ENCODE measurements around the gene AK1. TPM values are rescaled to one million over a fixed set of nuclear protein-coding genes. Genes with fewer than 3 reads are reported as not detected.

AK1 gene
- total and polyA plus RNA-seq, 2 of the 13 experiments (the other 11 are each of a cell fraction or from before 2014, with no cell fraction given), result 19.1 to 32.8 TPM

DNA sequence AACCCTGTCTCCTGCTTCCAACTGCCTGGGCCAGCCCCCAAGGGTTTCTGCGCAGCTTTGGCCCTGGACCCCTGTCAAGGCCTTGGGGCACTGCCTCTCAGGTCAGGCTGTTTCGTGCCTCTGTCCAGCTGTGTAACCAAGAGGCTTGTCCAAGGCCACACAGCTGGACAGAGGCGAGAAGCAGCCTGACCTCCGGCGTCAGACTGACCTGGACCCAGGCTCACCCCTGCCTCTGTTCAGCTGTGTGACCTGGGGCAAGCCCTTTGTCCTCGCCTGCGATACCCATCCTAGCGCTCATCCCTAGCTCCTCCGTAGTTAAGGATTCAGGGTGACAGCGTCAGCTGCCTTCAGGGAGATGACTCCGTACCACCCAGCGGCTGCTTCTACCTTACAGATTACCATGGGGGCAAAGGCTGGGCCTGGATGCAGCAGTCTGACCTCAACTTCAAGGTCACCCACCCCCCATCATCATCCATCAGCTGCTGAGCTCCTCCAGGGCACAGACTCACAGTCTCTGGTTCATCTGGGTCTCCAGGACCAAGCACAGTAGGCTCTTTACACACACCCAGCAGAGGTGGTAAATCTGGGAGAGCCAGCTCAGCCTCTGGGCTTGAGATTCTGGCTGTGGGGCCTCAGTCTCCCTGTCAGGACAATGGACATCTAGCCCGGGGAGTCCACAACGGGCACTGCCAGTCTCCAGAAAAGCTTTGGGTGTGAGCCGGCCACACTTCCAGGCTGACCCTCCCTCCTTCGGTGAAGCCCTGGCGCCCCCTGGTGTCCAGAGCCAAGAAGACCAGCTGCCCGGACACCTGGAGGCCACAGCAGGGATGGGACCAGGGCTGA, 7.9 kb downstream of the AK1 start (continued):
- peak; percentile 29; the same call in 1 of the 2 replicates for TF ChIP-seq ZNF143 (CRISPR knock-in tag; IDR thresholded peaks at IDR 0.05)
- TF ChIP-seq NR2F2 (IDR thresholded peaks at IDR 0.05; ENCODE audit: borderline replicate concordance, low read depth), result peak; percentile 19; the same call in 1 of the 2 replicates
- TF ChIP-seq HIVEP1 (CRISPR knock-in tag; IDR thresholded peaks at IDR 0.05), result no peak
- no peak for TF ChIP-seq ZNF674 (CRISPR knock-in tag; IDR thresholded peaks at IDR 0.05; ENCODE audit: low read depth)
- 0 out of 2 replicates have a peak, but pooled peaks have one; percentile 28 for TF ChIP-seq ZBTB38 (CRISPR knock-in tag; IDR thresholded peaks at IDR 0.05)
- TF ChIP-seq HMG20A (CRISPR knock-in tag; IDR thresholded peaks at IDR 0.05; ENCODE audit: borderline replicate concordance), result no peak
- no peak for TF ChIP-seq TEAD2 (CRISPR knock-in tag; IDR thresholded peaks at IDR 0.05)
- TF ChIP-seq, protein P1, sequence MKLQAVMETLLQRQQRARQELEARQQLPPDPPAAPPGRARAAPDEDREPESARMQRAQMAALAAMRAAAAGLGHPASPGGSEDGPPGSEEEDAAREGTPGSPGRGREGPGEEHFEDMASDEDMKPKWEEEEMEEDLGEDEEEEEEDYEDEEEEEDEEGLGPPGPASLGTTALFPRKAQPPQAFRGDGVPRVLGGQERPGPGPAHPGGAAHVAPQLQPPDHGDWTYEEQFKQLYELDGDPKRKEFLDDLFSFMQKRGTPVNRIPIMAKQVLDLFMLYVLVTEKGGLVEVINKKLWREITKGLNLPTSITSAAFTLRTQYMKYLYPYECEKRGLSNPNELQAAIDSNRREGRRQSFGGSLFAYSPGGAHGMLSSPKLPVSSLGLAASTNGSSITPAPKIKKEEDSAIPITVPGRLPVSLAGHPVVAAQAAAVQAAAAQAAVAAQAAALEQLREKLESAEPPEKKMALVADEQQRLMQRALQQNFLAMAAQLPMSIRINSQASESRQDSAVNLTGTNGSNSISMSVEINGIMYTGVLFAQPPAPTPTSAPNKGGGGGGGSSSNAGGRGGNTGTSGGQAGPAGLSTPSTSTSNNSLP (IDR thresholded peaks at IDR 0.05; ENCODE audit: low read depth, low read length), result no peak
- TF ChIP-seq, protein P2, sequence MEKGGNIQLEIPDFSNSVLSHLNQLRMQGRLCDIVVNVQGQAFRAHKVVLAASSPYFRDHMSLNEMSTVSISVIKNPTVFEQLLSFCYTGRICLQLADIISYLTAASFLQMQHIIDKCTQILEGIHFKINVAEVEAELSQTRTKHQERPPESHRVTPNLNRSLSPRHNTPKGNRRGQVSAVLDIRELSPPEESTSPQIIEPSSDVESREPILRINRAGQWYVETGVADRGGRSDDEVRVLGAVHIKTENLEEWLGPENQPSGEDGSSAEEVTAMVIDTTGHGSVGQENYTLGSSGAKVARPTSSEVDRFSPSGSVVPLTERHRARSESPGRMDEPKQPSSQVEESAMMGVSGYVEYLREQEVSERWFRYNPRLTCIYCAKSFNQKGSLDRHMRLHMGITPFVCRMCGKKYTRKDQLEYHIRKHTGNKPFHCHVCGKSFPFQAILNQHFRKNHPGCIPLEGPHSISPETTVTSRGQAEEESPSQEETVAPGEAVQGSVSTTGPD (CRISPR knock-in tag; IDR thresholded peaks at IDR 0.05), result no peak
- TF ChIP-seq, protein P3, sequence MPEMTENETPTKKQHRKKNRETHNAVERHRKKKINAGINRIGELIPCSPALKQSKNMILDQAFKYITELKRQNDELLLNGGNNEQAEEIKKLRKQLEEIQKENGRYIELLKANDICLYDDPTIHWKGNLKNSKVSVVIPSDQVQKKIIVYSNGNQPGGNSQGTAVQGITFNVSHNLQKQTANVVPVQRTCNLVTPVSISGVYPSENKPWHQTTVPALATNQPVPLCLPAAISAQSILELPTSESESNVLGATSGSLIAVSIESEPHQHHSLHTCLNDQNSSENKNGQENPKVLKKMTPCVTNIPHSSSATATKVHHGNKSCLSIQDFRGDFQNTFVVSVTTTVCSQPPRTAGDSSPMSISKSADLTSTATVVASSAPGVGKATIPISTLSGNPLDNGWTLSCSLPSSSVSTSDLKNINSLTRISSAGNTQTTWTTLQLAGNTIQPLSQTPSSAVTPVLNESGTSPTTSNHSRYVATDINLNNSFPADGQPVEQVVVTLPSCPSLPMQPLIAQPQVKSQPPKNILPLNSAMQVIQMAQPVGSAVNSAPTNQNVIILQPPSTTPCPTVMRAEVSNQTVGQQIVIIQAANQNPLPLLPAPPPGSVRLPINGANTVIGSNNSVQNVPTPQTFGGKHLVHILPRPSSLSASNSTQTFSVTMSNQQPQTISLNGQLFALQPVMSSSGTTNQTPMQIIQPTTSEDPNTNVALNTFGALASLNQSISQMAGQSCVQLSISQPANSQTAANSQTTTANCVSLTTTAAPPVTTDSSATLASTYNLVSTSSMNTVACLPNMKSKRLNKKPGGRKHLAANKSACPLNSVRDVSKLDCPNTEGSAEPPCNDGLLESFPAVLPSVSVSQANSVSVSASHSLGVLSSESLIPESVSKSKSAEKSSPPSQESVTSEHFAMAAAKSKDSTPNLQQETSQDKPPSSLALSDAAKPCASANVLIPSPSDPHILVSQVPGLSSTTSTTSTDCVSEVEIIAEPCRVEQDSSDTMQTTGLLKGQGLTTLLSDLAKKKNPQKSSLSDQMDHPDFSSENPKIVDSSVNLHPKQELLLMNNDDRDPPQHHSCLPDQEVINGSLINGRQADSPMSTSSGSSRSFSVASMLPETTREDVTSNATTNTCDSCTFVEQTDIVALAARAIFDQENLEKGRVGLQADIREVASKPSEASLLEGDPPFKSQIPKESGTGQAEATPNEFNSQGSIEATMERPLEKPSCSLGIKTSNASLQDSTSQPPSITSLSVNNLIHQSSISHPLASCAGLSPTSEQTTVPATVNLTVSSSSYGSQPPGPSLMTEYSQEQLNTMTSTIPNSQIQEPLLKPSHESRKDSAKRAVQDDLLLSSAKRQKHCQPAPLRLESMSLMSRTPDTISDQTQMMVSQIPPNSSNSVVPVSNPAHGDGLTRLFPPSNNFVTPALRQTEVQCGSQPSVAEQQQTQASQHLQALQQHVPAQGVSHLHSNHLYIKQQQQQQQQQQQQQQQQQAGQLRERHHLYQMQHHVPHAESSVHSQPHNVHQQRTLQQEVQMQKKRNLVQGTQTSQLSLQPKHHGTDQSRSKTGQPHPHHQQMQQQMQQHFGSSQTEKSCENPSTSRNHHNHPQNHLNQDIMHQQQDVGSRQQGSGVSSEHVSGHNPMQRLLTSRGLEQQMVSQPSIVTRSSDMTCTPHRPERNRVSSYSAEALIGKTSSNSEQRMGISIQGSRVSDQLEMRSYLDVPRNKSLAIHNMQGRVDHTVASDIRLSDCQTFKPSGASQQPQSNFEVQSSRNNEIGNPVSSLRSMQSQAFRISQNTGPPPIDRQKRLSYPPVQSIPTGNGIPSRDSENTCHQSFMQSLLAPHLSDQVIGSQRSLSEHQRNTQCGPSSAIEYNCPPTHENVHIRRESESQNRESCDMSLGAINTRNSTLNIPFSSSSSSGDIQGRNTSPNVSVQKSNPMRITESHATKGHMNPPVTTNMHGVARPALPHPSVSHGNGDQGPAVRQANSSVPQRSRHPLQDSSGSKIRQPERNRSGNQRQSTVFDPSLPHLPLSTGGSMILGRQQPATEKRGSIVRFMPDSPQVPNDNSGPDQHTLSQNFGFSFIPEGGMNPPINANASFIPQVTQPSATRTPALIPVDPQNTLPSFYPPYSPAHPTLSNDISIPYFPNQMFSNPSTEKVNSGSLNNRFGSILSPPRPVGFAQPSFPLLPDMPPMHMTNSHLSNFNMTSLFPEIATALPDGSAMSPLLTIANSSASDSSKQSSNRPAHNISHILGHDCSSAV (CRISPR knock-in tag; IDR thresholded peaks at IDR 0.05; ENCODE audit: borderline replicate concordance), result no peak
- TF ChIP-seq ZNF431 (CRISPR knock-in tag; IDR thresholded peaks at IDR 0.05; ENCODE audit: borderline replicate concordance, low read depth), result no peak
- no peak for TF ChIP-seq ZNF230 (CRISPR knock-in tag; IDR thresholded peaks at IDR 0.05)
- TF ChIP-seq PAWR (CRISPR knock-in tag; IDR thresholded peaks at IDR 0.05; ENCODE audit: borderline replicate concordance), result no peak
- TF ChIP-seq, protein P4, sequence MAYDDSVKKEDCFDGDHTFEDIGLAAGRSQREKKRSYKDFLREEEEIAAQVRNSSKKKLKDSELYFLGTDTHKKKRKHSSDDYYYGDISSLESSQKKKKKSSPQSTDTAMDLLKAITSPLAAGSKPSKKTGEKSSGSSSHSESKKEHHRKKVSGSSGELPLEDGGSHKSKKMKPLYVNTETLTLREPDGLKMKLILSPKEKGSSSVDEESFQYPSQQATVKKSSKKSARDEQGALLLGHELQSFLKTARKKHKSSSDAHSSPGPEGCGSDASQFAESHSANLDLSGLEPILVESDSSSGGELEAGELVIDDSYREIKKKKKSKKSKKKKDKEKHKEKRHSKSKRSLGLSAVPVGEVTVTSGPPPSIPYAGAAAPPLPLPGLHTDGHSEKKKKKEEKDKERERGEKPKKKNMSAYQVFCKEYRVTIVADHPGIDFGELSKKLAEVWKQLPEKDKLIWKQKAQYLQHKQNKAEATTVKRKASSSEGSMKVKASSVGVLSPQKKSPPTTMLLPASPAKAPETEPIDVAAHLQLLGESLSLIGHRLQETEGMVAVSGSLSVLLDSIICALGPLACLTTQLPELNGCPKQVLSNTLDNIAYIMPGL (CRISPR knock-in tag; IDR thresholded peaks at IDR 0.05; ENCODE audit: borderline replicate concordance in 1 of 2, low read depth in 1 of 2), result 0 out of 4 replicates have a peak, but pooled peaks of 1 of the 2 experiments have one; percentile 40
- no peak for TF ChIP-seq ZNF3 (CRISPR knock-in tag; IDR thresholded peaks at IDR 0.05)

All from HepG2 (cell line).